HepG2 (cell line): ENCODE data around the gene ACSS2. TPM values are rescaled to one million over a fixed set of nuclear protein-coding genes. Genes with fewer than 3 reads are reported as not detected.
A peak's percentile ranks its signal among the peaks of the same experiment; 100 is the strongest.

Experiments
- ADNP ChIP-seq: sonication (generic); formaldehyde crosslinking; IDR thresholded peaks from 2 replicates; pipeline ENCODE4 v1.4.0; 2020; ENCODE audit warnings: missing genetic modification reagents
- DNMT3B ChIP-seq: conservative IDR thresholded peaks from 2 replicates; pipeline ENCODE4 v1.6.1; 2016; ENCODE audit warnings: missing biosample characterization, control low read depth
- DR1 ChIP-seq: sonication (generic); formaldehyde crosslinking; IDR thresholded peaks from 2 replicates; pipeline ENCODE4 v1.8.0; 2021; ENCODE audit warnings: mild to moderate bottlenecking, missing genetic modification reagents, inconsistent platforms
- GFI1 ChIP-seq: sonication (generic); formaldehyde crosslinking; IDR thresholded peaks from 2 replicates; pipeline ENCODE4 v1.5.0; 2020; ENCODE audit warnings: missing genetic modification reagents, mild to moderate bottlenecking, borderline replicate concordance
- HDAC6 ChIP-seq: fragments of 200-600 bp; sonication (generic); IDR thresholded peaks from 2 replicates; pipeline ENCODE4 v1.7.0; 2017; ENCODE audit warnings: mild to moderate bottlenecking, antibody characterized with exemption, low read length, low read depth
- JDP2 ChIP-seq: sonication (generic); formaldehyde crosslinking; IDR thresholded peaks from 2 replicates; pipeline ENCODE4 v1.8.1; 2022; ENCODE audit warnings: missing genetic modification reagents, borderline replicate concordance
- KDM3A ChIP-seq: IDR thresholded peaks from 2 replicates; pipeline ENCODE4 v1.6.1; 2018; ENCODE audit warnings: low read depth, missing compliant biosample characterization
- KLF9 ChIP-seq: IDR thresholded peaks from 2 replicates; pipeline ENCODE4 v1.6.1; 2016; ENCODE audit warnings: low read depth
- KMT2A ChIP-seq: sonication (generic); formaldehyde crosslinking; IDR thresholded peaks from 2 replicates; pipeline ENCODE4 v1.4.0; 2020; ENCODE audit warnings: missing genetic modification reagents
- MAFK ChIP-seq, 2 experiments: IDR thresholded peaks in 1 of 2; conservative IDR thresholded peaks in 1 of 2; 2 replicates each; pipeline ENCODE4 v1.6.1; 2011; ENCODE audit warnings: improper control_type of control experiment in 2 of 2, low read length in 2 of 2
- MEIS2 ChIP-seq: sonication (generic); formaldehyde crosslinking; IDR thresholded peaks from 2 replicates; pipeline ENCODE4 v1.9.0; 2021; ENCODE audit warnings: mild to moderate bottlenecking, missing genetic modification reagents
- MYC ChIP-seq: sonication (generic); formaldehyde crosslinking; IDR thresholded peaks from 2 replicates; pipeline ENCODE4 v1.9.0; 2021; ENCODE audit warnings: missing genetic modification reagents, borderline replicate concordance
- PHF8 ChIP-seq: sonication (generic); formaldehyde crosslinking; IDR thresholded peaks from 2 replicates; pipeline ENCODE4 v1.5.0; 2020; ENCODE audit warnings: missing genetic modification reagents
- PRMT3 ChIP-seq: sonication (generic); formaldehyde crosslinking; IDR thresholded peaks from 2 replicates; pipeline ENCODE4 v1.8.1; 2022; ENCODE audit warnings: low read depth, mild to moderate bottlenecking, moderate library complexity, missing genetic modification reagents, borderline replicate concordance
- RAD21 ChIP-seq: fragments of 450-650 bp; formaldehyde crosslinking; IDR thresholded peaks from 2 replicates; pipeline ENCODE4 v1.5.0; 2020; ENCODE audit warnings: mild to moderate bottlenecking
- SMAD3 ChIP-seq: sonication (generic); formaldehyde crosslinking; IDR thresholded peaks from 2 replicates; pipeline ENCODE4 v1.4.0; 2020; ENCODE audit warnings: missing genetic modification reagents
- SMAD9 ChIP-seq: sonication (generic); formaldehyde crosslinking; IDR thresholded peaks from 2 replicates; pipeline ENCODE4 v1.5.1; 2020; ENCODE audit warnings: mild to moderate bottlenecking, missing genetic modification reagents
- SP5 ChIP-seq: IDR thresholded peaks from 2 replicates; pipeline ENCODE4 v1.6.1; 2016; ENCODE audit warnings: low read depth, borderline replicate concordance
- TAF1 ChIP-seq: sonication (generic); formaldehyde crosslinking; IDR thresholded peaks from 2 replicates; pipeline ENCODE4 v1.4.0; 2020; ENCODE audit warnings: missing genetic modification reagents
- ZNF138 ChIP-seq: sonication (generic); formaldehyde crosslinking; IDR thresholded peaks from 2 replicates; pipeline ENCODE4 v1.5.0; 2020; ENCODE audit warnings: mild to moderate bottlenecking, low read depth, missing genetic modification reagents
- ZNF264 ChIP-seq: sonication (generic); formaldehyde crosslinking; IDR thresholded peaks from 2 replicates; pipeline ENCODE4 v1.4.0; 2020; ENCODE audit warnings: missing genetic modification reagents
- ZNF576 ChIP-seq: sonication (generic); formaldehyde crosslinking; IDR thresholded peaks from 2 replicates; pipeline ENCODE4 v1.4.0; 2020; ENCODE audit warnings: mild to moderate bottlenecking, missing genetic modification reagents
- ZNF672 ChIP-seq: sonication (generic); formaldehyde crosslinking; IDR thresholded peaks from 2 replicates; pipeline ENCODE4 v1.8.1; 2022; ENCODE audit warnings: missing genetic modification reagents
- ZNF788 ChIP-seq: sonication (generic); formaldehyde crosslinking; IDR thresholded peaks from 2 replicates; pipeline ENCODE4 v1.5.0; 2020; ENCODE audit warnings: mild to moderate bottlenecking, missing genetic modification reagents, borderline replicate concordance
- ZNF800 ChIP-seq: sonication (generic); formaldehyde crosslinking; IDR thresholded peaks from 2 replicates; pipeline ENCODE4 v1.4.0; 2020; ENCODE audit warnings: missing genetic modification reagents
- polyA plus RNA-seq, 8 experiments: library from polyadenylated mRNA; depleted of rRNA in 3 of 8; stranded (reverse) in 7 of 8; unstranded in 1 of 8; fragments of >200 nt; fragmentation: Illumina TruSeq in 4 of 8; extraction: Trizol in 4 of 8; gene quantifications; 2 replicates each; pipeline versions ENCODE4 v1.2.1 to v1.2.3, GENCODE V29; 2011 to 2016; ENCODE audit warnings: low read depth in 4 of 8, missing spikeins in 1 of 8, mixed read lengths in 1 of 8; ENCODE audit not compliant: insufficient read depth in 1 of 8
- total RNA-seq, 5 experiments: library from RNA; depleted of rRNA; stranded (reverse); fragments of >200 nt; fragmentation: Illumina TruSeq; extraction: Trizol; gene quantifications; 2 replicates each; pipeline ENCODE4 v1.2.3, GENCODE V29; 2016; ENCODE audit warnings: low read depth in 1 of 5
- TF ChIP-seq, protein P1 (sequence below): IDR thresholded peaks from 2 replicates; pipeline ENCODE4 v1.6.1; 2016; ENCODE audit warnings: missing biosample characterization, missing genetic modification reagents, low read depth
- TF ChIP-seq, protein P2 (sequence below): fragments of 450-650 bp; IDR thresholded peaks from 2 replicates; pipeline ENCODE4 v1.6.1; 2016

ACSS2 gene
- total and polyA plus RNA-seq, 2 of the 13 experiments (the other 11 are each of a cell fraction or from before 2014, with no cell fraction given) = 72.8 to 89.7 TPM

- TF ChIP-seq, protein P1, sequence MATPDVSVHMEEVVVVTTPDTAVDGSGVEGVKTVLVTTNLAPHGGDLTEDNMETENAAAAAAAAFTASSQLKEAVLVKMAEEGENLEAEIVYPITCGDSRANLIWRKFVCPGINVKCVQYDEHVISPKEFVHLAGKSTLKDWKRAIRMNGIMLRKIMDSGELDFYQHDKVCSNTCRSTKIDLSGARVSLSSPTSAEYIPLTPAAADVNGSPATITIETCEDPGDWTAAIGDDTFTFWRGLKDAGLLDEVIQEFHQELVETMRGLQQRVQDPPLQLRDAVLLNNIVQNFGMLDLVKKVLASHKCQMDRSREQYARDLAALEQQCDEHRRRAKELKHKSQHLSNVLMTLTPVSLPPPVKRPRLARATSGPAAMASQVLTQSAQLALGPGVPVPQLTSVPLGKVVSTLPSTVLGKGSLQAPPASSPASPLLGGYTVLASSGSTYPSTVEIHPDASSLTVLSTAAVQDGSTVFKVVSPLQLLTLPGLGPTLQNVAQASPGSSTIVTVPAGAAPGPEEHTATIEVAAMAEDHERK (CRISPR knock-in tag) = no peak; the same call in 1 of the 2 replicates
- peak; percentile 75 for TF ChIP-seq RAD21
- peak; percentile 81 for TF ChIP-seq KDM3A (CRISPR knock-in tag)
- TF ChIP-seq SP5 (CRISPR knock-in tag) = peak; percentile 92
- peak; percentile 100 for TF ChIP-seq TAF1
- TF ChIP-seq HDAC6 = no peak
- peak; percentile 97 for TF ChIP-seq ZNF138 (CRISPR knock-in tag)
- TF ChIP-seq MEIS2 = no peak
- TF ChIP-seq GFI1 (CRISPR knock-in tag) = peak; percentile 89
- peak; percentile 91 for TF ChIP-seq MYC (CRISPR knock-in tag)
- no peak for TF ChIP-seq ADNP (CRISPR knock-in tag)
- peak; percentile 93 for TF ChIP-seq KLF9
- TF ChIP-seq ZNF788 (CRISPR knock-in tag) = peak; percentile 100
- TF ChIP-seq SMAD9 = peak; percentile 91; the same call in 1 of the 2 replicates
- peak; percentile 52; the same call in 1 of the 2 replicates for TF ChIP-seq PRMT3 (CRISPR knock-in tag)
- TF ChIP-seq KMT2A (CRISPR knock-in tag) = peak; percentile 87
- peak; percentile 100 for TF ChIP-seq PHF8
- peak; percentile 92 for TF ChIP-seq ZNF264 (CRISPR knock-in tag)
- TF ChIP-seq DR1 (CRISPR knock-in tag) = peak; percentile 98
- no peak; a peak in 1 of 4 replicates for TF ChIP-seq MAFK (conservative IDR thresholded peaks at IDR 0.05 in 1 of 2, IDR thresholded peaks at IDR 0.05 in 1 of 2; ENCODE audit: low read length in 2 of 2)
- TF ChIP-seq, protein P2, sequence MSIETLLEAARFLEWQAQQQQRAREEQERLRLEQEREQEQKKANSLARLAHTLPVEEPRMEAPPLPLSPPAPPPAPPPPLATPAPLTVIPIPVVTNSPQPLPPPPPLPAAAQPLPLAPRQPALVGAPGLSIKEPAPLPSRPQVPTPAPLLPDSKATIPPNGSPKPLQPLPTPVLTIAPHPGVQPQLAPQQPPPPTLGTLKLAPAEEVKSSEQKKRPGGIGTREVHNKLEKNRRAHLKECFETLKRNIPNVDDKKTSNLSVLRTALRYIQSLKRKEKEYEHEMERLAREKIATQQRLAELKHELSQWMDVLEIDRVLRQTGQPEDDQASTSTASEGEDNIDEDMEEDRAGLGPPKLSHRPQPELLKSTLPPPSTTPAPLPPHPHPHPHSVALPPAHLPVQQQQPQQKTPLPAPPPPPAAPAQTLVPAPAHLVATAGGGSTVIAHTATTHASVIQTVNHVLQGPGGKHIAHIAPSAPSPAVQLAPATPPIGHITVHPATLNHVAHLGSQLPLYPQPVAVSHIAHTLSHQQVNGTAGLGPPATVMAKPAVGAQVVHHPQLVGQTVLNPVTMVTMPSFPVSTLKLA = no peak
- peak; percentile 87; the same call in 1 of the 2 replicates for TF ChIP-seq ZNF576 (CRISPR knock-in tag)
- TF ChIP-seq SMAD3 (CRISPR knock-in tag) = peak; percentile 56; the same call in 1 of the 2 replicates
- TF ChIP-seq ZNF800 = peak; percentile 69; the same call in 1 of the 2 replicates
- TF ChIP-seq ZNF672 = 0 out of 2 replicates have a peak, but pooled peaks have one; percentile 79
- TF ChIP-seq DNMT3B (CRISPR knock-in tag) = peak; percentile 99
- peak; percentile 19; the same call in 1 of the 2 replicates for TF ChIP-seq JDP2 (CRISPR knock-in tag)
Measured at GRCh38 chr20:34955231-34956040, 79.0 kb downstream of the ACSS2 start, which contains the start of the genes GSS and MYH7B (continued).
